ENCODE results near the gene PLLP. TPM values are rescaled to one million over a fixed set of nuclear protein-coding genes. Genes with fewer than 3 reads are reported as not detected.

The PLLP gene
- total RNA-seq, 1 donor from 2014 or later = 44.0 TPM

DNA sequence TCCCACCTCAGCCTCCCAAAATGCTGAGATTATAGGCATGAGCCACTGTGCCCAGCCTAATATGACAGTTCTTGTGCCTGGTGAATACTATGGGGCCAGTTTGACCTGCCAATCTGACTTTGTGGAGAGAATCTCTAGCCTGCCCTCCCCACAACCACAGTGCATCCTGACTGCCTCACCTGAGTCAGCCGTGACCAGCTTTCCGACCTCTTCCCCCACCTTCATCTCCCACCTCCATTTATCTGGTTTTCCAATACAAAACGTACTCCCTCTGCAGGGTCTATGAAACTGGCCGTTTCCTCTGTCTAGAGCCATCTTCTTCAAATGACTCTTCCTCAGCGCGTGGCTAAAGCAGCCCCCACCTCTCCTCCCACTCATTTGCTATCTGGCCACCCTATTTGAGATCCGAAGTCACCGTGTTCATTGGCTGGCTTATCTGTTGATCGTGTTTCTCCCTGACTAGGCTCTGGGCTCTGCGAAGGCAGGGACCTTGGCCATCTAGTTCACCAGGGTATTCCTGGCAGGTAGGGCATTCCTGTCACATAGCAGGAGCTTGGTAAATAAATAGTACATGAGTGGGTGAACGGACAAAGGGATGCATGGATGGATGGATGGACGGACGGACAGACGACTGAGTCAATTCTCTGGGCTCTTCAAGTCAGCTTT is 22.3 kb upstream of the PLLP start:
- no peaks in the 10 kb centered on the region for H3K36me3 ChIP-seq
- TF ChIP-seq, protein P1, sequence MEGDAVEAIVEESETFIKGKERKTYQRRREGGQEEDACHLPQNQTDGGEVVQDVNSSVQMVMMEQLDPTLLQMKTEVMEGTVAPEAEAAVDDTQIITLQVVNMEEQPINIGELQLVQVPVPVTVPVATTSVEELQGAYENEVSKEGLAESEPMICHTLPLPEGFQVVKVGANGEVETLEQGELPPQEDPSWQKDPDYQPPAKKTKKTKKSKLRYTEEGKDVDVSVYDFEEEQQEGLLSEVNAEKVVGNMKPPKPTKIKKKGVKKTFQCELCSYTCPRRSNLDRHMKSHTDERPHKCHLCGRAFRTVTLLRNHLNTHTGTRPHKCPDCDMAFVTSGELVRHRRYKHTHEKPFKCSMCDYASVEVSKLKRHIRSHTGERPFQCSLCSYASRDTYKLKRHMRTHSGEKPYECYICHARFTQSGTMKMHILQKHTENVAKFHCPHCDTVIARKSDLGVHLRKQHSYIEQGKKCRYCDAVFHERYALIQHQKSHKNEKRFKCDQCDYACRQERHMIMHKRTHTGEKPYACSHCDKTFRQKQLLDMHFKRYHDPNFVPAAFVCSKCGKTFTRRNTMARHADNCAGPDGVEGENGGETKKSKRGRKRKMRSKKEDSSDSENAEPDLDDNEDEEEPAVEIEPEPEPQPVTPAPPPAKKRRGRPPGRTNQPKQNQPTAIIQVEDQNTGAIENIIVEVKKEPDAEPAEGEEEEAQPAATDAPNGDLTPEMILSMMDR (IDR thresholded peaks at IDR 0.05) = no peak
- no peak overlapping the region for H3K4me3 ChIP-seq
- H3K27ac ChIP-seq = no peak overlapping the region
- H3K27me3 ChIP-seq = no peaks in the 10 kb centered on the region
- H3K4me1 ChIP-seq = no peaks in the 10 kb centered on the region
- intact Hi-C loops (cut with DNase I) = loop anchor here (10.0 kb wide), 1 partner anchor 228 kb away; the partner anchor contains the start of gene CCDC102A
- DNase-seq (ENCODE audit: extremely low spot score in 2 of 2) = no peak
- no peaks in the 10 kb centered on the region for H3K9me3 ChIP-seq

DNA sequence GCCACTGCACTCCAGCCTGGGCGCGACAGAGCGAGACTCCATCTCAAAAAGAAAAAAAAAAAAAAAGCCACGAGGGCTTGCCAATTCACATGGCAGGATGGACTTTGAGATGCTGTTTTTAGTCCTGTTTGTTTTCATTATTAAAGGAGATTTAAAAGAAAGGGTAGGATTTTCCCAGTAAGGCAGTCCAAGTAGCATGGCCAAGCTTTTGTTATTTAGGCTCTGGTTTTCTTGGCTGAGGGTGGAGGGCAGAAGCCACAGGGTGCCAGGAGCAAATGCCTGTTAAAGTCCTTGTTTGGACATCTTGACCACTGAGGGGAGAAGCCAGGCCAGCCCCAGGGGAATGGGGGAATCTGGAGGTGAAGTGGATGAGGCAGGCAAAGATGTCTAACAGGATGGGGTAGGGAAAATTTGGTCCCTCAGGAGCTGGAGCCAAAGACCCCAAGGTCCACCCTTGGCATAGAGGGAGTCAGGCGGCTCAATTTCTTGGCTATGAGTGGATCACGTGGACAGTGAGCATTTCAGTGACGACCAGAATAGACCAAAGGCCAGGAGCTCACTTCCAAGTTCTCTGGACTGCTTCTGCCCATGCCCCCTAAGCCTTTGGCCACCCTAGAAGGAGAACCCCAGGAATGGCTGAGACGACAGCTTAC is 20.8 kb upstream of the PLLP start:
- H3K36me3 ChIP-seq = no peaks in the 10 kb centered on the region
- intact Hi-C loops (cut with DNase I) = loop anchor here (10.0 kb wide), 1 partner anchor 230 kb away; the partner anchor contains the start of gene CCDC102A
- peak overlapping the region; percentile 65 for H3K27ac ChIP-seq
- peaks cover 10% of the 10 kb centered on the region for H3K4me1 ChIP-seq
- TF ChIP-seq, protein P1 (IDR thresholded peaks at IDR 0.05) = no peak
- no peak for TF ChIP-seq POLR2A (IDR thresholded peaks at IDR 0.05)
- TF ChIP-seq POLR2AphosphoS5 (IDR thresholded peaks at IDR 0.05; ENCODE audit: insufficient read depth in 1 of 2, low read depth in 1 of 2) = peak in 1 of 2 donors; percentile 54
- H3K27me3 ChIP-seq = no peaks in the 10 kb centered on the region
- DNase-seq (ENCODE audit: extremely low spot score in 2 of 2) = no peak
- no peaks in the 10 kb centered on the region for H3K9me3 ChIP-seq
- H3K4me3 ChIP-seq = no peak overlapping the region

DNA sequence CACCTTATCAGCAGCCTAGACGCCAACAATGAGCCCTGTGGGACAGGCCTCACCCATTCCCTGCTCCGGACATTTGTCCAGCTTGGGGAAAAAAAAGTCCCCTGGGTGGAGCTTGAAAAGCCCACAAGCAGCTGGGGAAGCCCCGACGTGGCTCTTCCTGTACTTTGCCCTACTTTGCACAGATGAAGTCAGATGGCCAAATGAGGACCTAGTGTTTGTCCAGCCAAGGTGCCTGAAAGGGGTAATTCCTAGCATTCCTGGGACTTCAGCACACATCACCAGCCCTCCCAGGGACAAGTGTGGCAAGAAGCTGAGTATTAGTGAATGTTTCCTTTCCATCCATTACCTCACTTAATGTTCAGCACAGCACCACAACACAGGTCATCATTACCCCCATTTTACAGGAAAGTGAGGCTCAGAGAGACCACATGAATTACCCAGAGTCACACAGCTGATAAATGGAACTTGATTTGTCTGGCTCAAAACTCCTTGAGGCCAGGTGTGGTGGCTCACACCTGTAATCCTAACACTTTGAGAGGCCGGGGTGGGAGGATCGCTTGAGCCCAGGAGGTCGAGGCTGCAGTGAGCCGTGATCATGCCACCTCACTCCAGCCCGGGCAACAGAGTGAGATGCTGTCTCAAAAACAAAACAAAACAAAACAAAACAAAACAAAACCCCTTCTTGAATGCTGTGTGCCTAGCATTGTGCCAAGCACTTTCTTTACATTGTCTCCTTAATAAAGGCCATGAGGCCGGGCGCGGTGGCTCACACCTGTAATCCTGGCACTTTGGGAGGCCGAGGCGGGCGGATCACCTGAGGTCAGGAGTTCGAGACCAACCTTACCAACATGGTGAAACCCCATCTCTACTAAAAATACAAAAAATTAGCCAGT is 19.9 kb upstream of the PLLP start:
- Histone ChIP-seq H3K27me3 (no peaks in the 10 kb centered on the region), H3K36me3 (no peaks in the 10 kb centered on the region), H3K9me3 (no peaks in the 10 kb centered on the region), H3K27ac (peak overlapping the region; percentile 65), H3K4me1 (peaks cover 10% of the 10 kb centered on the region), H3K4me3 (no peak overlapping the region)
- no peak for DNase-seq (ENCODE audit: extremely low spot score in 2 of 2)
- TF ChIP-seq, protein P1 (IDR thresholded peaks at IDR 0.05) = no peak
- TF ChIP-seq POLR2A (IDR thresholded peaks at IDR 0.05) (no peak), POLR2AphosphoS5 (IDR thresholded peaks at IDR 0.05; ENCODE audit: insufficient read depth in 1 of 2, low read depth in 1 of 2) (no peak)
- intact Hi-C loops (cut with DNase I) = loop anchor here (5.0 to 10.0 kb wide), 2 partner anchors 68 to 230 kb away; partner anchors contain the start of genes CCDC102A and CX3CL1

DNA sequence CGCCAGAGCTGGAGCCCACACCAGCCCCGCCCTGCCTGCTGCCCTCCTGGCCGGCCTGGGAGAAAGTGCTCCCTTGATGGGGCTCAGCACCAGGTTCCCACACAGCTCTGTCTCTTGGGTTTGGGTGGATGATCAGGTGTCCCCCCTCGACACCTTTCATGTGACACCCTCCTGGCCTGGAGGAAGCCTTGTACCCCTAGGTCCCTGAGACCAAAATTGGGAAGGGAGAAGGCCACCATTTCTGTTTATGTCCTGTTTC is 19.4 kb upstream of the PLLP start:
- no peaks in the 10 kb centered on the region for H3K27me3 ChIP-seq
- peak overlapping the region; percentile 65 for H3K27ac ChIP-seq
- no peak overlapping the region for H3K4me3 ChIP-seq
- TF ChIP-seq, protein P1 (IDR thresholded peaks at IDR 0.05) = no peak
- TF ChIP-seq POLR2AphosphoS5 (IDR thresholded peaks at IDR 0.05; ENCODE audit: insufficient read depth in 1 of 2, low read depth in 1 of 2) (no peak), POLR2A (IDR thresholded peaks at IDR 0.05) (no peak)
- H3K9me3 ChIP-seq = no peaks in the 10 kb centered on the region
- intact Hi-C loops (cut with DNase I) = loop anchor here (5.0 to 10.0 kb wide), 2 partner anchors 68 to 231 kb away; partner anchors contain the start of genes CCDC102A and CX3CL1
- no peak for DNase-seq (ENCODE audit: extremely low spot score in 2 of 2)
- H3K36me3 ChIP-seq = no peaks in the 10 kb centered on the region
- peaks cover 14% of the 10 kb centered on the region for H3K4me1 ChIP-seq
